ENCODE results near the gene NCKAP5L. TPM values are rescaled to one million over a fixed set of nuclear protein-coding genes. Genes with fewer than 3 reads are reported as not detected.

Gene NCKAP5L
- total and polyA plus RNA-seq, 2 experiments from 2014 or later, result 10.2 to 37.0 TPM

- 0 out of 2 replicates have a peak overlapping the region, but pooled peaks have one; percentile 51 for H3K4me2 ChIP-seq
- H3K79me2 ChIP-seq (replicated peaks; ENCODE audit: insufficient read depth), result peaks cover 39% of the 10 kb centered on the region
- peak; percentile 18 for ATAC-seq
- H3K27me3 ChIP-seq (ENCODE audit: insufficient read depth), result no peaks in the 10 kb centered on the region
- Mint-ChIP-seq H3K4me1 (peaks cover 44% of the 10 kb centered on the region), H3K27ac (peak overlapping the region; percentile 66), H3K36me3 (ENCODE audit: low read depth) (peaks cover 5% of the 10 kb centered on the region; the same call in 1 of the 3 replicates), H3K27me3 (ENCODE audit: insufficient read depth, low read depth, poor library complexity) (peaks cover 8% of the 10 kb centered on the region), H3K9me3 (no peaks in the 10 kb centered on the region), H3K4me3 (no peak overlapping the region; the same call in 2 of the 3 replicates)
- TF ChIP-seq STAT1 (IDR thresholded peaks at IDR 0.05; ENCODE audit: unreplicated experiment), result no peak
- no peak for TF ChIP-seq REST (IDR thresholded peaks at IDR 0.05; ENCODE audit: unreplicated experiment)
- TF ChIP-seq EZH2 (IDR thresholded peaks at IDR 0.05; ENCODE audit: low read depth, unreplicated experiment), result no peak
- TF ChIP-seq NANOG (IDR thresholded peaks at IDR 0.05; ENCODE audit: borderline replicate concordance), result no peak
- TF ChIP-seq ZNF331 (CRISPR knock-in tag; IDR thresholded peaks at IDR 0.05; ENCODE audit: low read depth), result no peak
- no peak for TF ChIP-seq CTCF (conservative IDR thresholded peaks at IDR 0.05; ENCODE audit: low read depth in 2 of 2)
- no peak for TF ChIP-seq ZNF114 (CRISPR knock-in tag; IDR thresholded peaks at IDR 0.05)
- no peak for TF ChIP-seq JUNB (IDR thresholded peaks at IDR 0.05; ENCODE audit: unreplicated experiment)
- no peak for TF ChIP-seq ZNF462 (CRISPR knock-in tag; IDR thresholded peaks at IDR 0.05)
- no peak for TF ChIP-seq EZH2phosphoT487 (IDR thresholded peaks at IDR 0.05; ENCODE audit: unreplicated experiment)
- no peak overlapping the region for H2AFZ ChIP-seq
- H3K4me1 ChIP-seq (ENCODE audit: insufficient read depth), result peaks cover 38% of the 10 kb centered on the region
- H3K9me2 ChIP-seq (ENCODE audit: insufficient read depth), result no peaks in the 10 kb centered on the region
- peaks cover 3% of the 10 kb centered on the region; the same call in 1 of the 2 replicates for H3K36me3 ChIP-seq (ENCODE audit: insufficient read depth)
- peaks cover 3% of the 10 kb centered on the region for H4K20me1 ChIP-seq (replicated peaks; ENCODE audit: insufficient read depth)
- H3K4me3 ChIP-seq, result no peak overlapping the region
- DNase-seq (ENCODE audit: low spot score), result peak; percentile 35
- H3K27ac ChIP-seq (ENCODE audit: low read depth), result peak overlapping the region; percentile 94; the same call in 1 of the 2 replicates
- peaks cover 4% of the 10 kb centered on the region; the same call in 1 of the 2 replicates for H3F3A ChIP-seq (replicated peaks; ENCODE audit: low read depth)
Observed at GRCh38 chr12:49811136-49811535, 17.1 kb downstream of the NCKAP5L start.

Data from GM23338 (cell line).